Vagina (tissue), 2 donors: ENCODE data around the gene DOCK4.

Experiments
- CTCF ChIP-seq, 3 experiments: fragments of 450-650 bp in 2 of 3; fragments of 200-600 bp in 1 of 3; sonication (generic) in 1 of 3; IDR thresholded peaks; one replicate each; pipeline ENCODE4 v1.5.1; 2017 to 2019; ENCODE audit warnings: antibody characterized with exemption in 3 of 3, mild to moderate bottlenecking in 2 of 3, moderate library complexity in 2 of 3
- POLR2A ChIP-seq, 2 donors: fragments of 450-650 bp; IDR thresholded peaks; one replicate each; pipeline ENCODE4 v1.6.1; 2017; ENCODE audit warnings: antibody characterized with exemption in 2 of 2, mild to moderate bottlenecking in 2 of 2, moderate library complexity in 2 of 2
- POLR2AphosphoS5 ChIP-seq, 2 donors: sonication (generic); formaldehyde crosslinking; IDR thresholded peaks; one replicate each; pipeline ENCODE4 v1.9.0; 2017; ENCODE audit warnings: antibody characterized with exemption in 2 of 2, mild to moderate bottlenecking in 2 of 2, low read depth in 1 of 2; ENCODE audit not compliant: insufficient read depth in 1 of 2

- TF ChIP-seq POLR2AphosphoS5 (IDR thresholded peaks at IDR 0.05; ENCODE audit: insufficient read depth in 1 of 2, low read depth in 1 of 2) (no peak), CTCF (IDR thresholded peaks at IDR 0.05) (no peak), POLR2A (IDR thresholded peaks at IDR 0.05) (no peak)
Measured at GRCh38 chr7:112238852-112239610, 32.8 kb upstream of the DOCK4 start.
